Measurements from ENCODE around the gene WNT16.

WNT16 gene

GRCh38 chr7:121280656-121281055 lies 48.1 kb upstream of the WNT16 start:
- Histone ChIP-seq H3K4me2 (ENCODE audit: low read depth, low read length, poor library complexity, severe bottlenecking) (no peak overlapping the region), H3K9me2 (replicated peaks; ENCODE audit: low read depth, low read length) (no peaks in the 10 kb centered on the region)

GRCh38 chr7:121282129-121282528 lies 46.7 kb upstream of the WNT16 start:
- Histone ChIP-seq H3K9me2 (replicated peaks; ENCODE audit: low read depth, low read length) (no peaks in the 10 kb centered on the region), H3K27me3 (ENCODE audit: insufficient read depth, low read length, poor library complexity, severe bottlenecking) (no peaks in the 10 kb centered on the region), H3F3A (ENCODE audit: low read depth) (no peaks in the 10 kb centered on the region), H3K79me2 (ENCODE audit: insufficient read depth, low read length) (no peaks in the 10 kb centered on the region), H3K4me1 (ENCODE audit: insufficient read depth, low read length, poor library complexity, severe bottlenecking) (no peaks in the 10 kb centered on the region), H3K4me2 (ENCODE audit: low read depth, low read length, poor library complexity, severe bottlenecking) (no peak overlapping the region), H3K4me3 (ENCODE audit: low read length, poor library complexity, severe bottlenecking) (no peak overlapping the region), H3K9ac (ENCODE audit: low read depth, low read length, poor library complexity, severe bottlenecking) (no peak overlapping the region), H3K9me3 (ENCODE audit: insufficient read depth, low read depth, low read length) (peaks cover 4% of the 10 kb centered on the region; the same call in 1 of the 2 replicates), H4K20me1 (ENCODE audit: insufficient read depth, low read length, poor library complexity, severe bottlenecking) (no peaks in the 10 kb centered on the region), H3K36me3 (ENCODE audit: insufficient read depth, low read length) (no peaks in the 10 kb centered on the region), H2AFZ (ENCODE audit: low read length) (no peak overlapping the region)
- TF ChIP-seq EZH2phosphoT487 (IDR thresholded peaks at IDR 0.05; ENCODE audit: borderline replicate concordance) (no peak), CTCF (conservative IDR thresholded peaks at IDR 0.05; ENCODE audit: low read length) (no peak)

More at GRCh38 chr7:121280656-121281055, 48.1 kb upstream of the WNT16 start:
- no peaks in the 10 kb centered on the region for H3K36me3 ChIP-seq (ENCODE audit: insufficient read depth, low read length)
- H3F3A ChIP-seq (ENCODE audit: low read depth) = no peaks in the 10 kb centered on the region
- no peak overlapping the region for H3K4me3 ChIP-seq (ENCODE audit: low read length, poor library complexity, severe bottlenecking)
- no peak for TF ChIP-seq CTCF (conservative IDR thresholded peaks at IDR 0.05; ENCODE audit: low read length)
- TF ChIP-seq EZH2phosphoT487 (IDR thresholded peaks at IDR 0.05; ENCODE audit: borderline replicate concordance) = no peak
- H2AFZ ChIP-seq (ENCODE audit: low read length) = no peak overlapping the region
- no peaks in the 10 kb centered on the region for H4K20me1 ChIP-seq (ENCODE audit: insufficient read depth, low read length, poor library complexity, severe bottlenecking)
- H3K27me3 ChIP-seq (ENCODE audit: insufficient read depth, low read length, poor library complexity, severe bottlenecking) = no peaks in the 10 kb centered on the region
- H3K79me2 ChIP-seq (ENCODE audit: insufficient read depth, low read length) = no peaks in the 10 kb centered on the region
- H3K9me3 ChIP-seq (ENCODE audit: insufficient read depth, low read depth, low read length) = peaks cover 2% of the 10 kb centered on the region; the same call in 1 of the 2 replicates
- H3K9ac ChIP-seq (ENCODE audit: low read depth, low read length, poor library complexity, severe bottlenecking) = no peak overlapping the region
- H3K4me1 ChIP-seq (ENCODE audit: insufficient read depth, low read length, poor library complexity, severe bottlenecking) = no peaks in the 10 kb centered on the region

GRCh38 chr7:121285066-121285667 lies 43.6 kb upstream of the WNT16 start:
- H3K79me2 ChIP-seq (ENCODE audit: insufficient read depth, low read length) = no peaks in the 10 kb centered on the region
- H3F3A ChIP-seq (ENCODE audit: low read depth) = no peaks in the 10 kb centered on the region
- H4K20me1 ChIP-seq (ENCODE audit: insufficient read depth, low read length, poor library complexity, severe bottlenecking) = no peaks in the 10 kb centered on the region
- no peak for TF ChIP-seq CTCF (conservative IDR thresholded peaks at IDR 0.05; ENCODE audit: low read length)
- no peak for TF ChIP-seq EZH2phosphoT487 (IDR thresholded peaks at IDR 0.05; ENCODE audit: borderline replicate concordance)
- no peaks in the 10 kb centered on the region for H3K9me2 ChIP-seq (replicated peaks; ENCODE audit: low read depth, low read length)
- H3K4me1 ChIP-seq (ENCODE audit: insufficient read depth, low read length, poor library complexity, severe bottlenecking) = no peaks in the 10 kb centered on the region
- H3K27me3 ChIP-seq (ENCODE audit: insufficient read depth, low read length, poor library complexity, severe bottlenecking) = no peaks in the 10 kb centered on the region
- no peaks in the 10 kb centered on the region for H3K36me3 ChIP-seq (ENCODE audit: insufficient read depth, low read length)
- H3K4me3 ChIP-seq (ENCODE audit: low read length, poor library complexity, severe bottlenecking) = no peak overlapping the region
- H2AFZ ChIP-seq (ENCODE audit: low read length) = no peak overlapping the region
- peaks cover 4% of the 10 kb centered on the region; the same call in 1 of the 2 replicates for H3K9me3 ChIP-seq (ENCODE audit: insufficient read depth, low read depth, low read length)
- no peak overlapping the region for H3K4me2 ChIP-seq (ENCODE audit: low read depth, low read length, poor library complexity, severe bottlenecking)
- no peak overlapping the region for H3K9ac ChIP-seq (ENCODE audit: low read depth, low read length, poor library complexity, severe bottlenecking)

All from Loucy (cell line).